Muscle of leg (tissue), 16 donors: ENCODE data around the gene BRMS1L. TPM values are rescaled to one million over a fixed set of nuclear protein-coding genes. Genes with fewer than 3 reads are reported as not detected.
"Not testable (repeated sequence)": the region's sequence is repeated elsewhere in the genome, so short reads cannot be mapped to it uniquely, and the experiment has no call there.

Experiments used
- DNase-seq: peaks from one replicate; pipeline ENCODE4 v3.0.0; 2013
- H3K27ac ChIP-seq: one replicate; pipeline ENCODE4 v1.5.1; 2013; ENCODE audit warnings: mild to moderate bottlenecking, low read length, control low read depth
- H3K27me3 ChIP-seq: one replicate; pipeline ENCODE4 v1.6.1; 2013; ENCODE audit warnings: low read length; ENCODE audit not compliant: control insufficient read depth, insufficient read depth
- H3K36me3 ChIP-seq: one replicate; pipeline ENCODE4 v1.6.1; 2013; ENCODE audit warnings: low read length; ENCODE audit not compliant: control insufficient read depth, insufficient read depth
- H3K4me1 ChIP-seq: one replicate; pipeline ENCODE4 v1.6.1; 2013; ENCODE audit warnings: low read length; ENCODE audit not compliant: control insufficient read depth, insufficient read depth
- H3K4me3 ChIP-seq: one replicate; pipeline ENCODE4 v1.5.1; 2013; ENCODE audit warnings: low read length, control low read depth
- H3K9me3 ChIP-seq: replicated peaks from 2 replicates; pipeline ENCODE4 v1.6.1; 2013; ENCODE audit warnings: low read depth, low read length; ENCODE audit not compliant: control insufficient read depth
- WGBS: methylation state at CpG from one replicate; pipeline ENCODE4 v1.1.5; 2013; ENCODE audit warnings: missing lambda C conversion rate; ENCODE audit not compliant: insufficient coverage; 5-methylcytosine and 5-hydroxymethylcytosine counted together
- long read RNA-seq, 11 donors: transcript quantifications; one replicate each; lab custom pipeline, GENCODE V29; 2026
- polyA plus RNA-seq, 8 donors: library from polyadenylated mRNA; unstranded; fragments of 120-200 nt; gene quantifications; one replicate each; pipeline versions ENCODE4 v1.2.1 to v1.2.3, GENCODE V29; 2013; ENCODE audit warnings: inconsistent platforms in 1 of 8, low replicate concordance in 1 of 8; ENCODE audit not compliant: insufficient read length in 8 of 8, insufficient read depth in 1 of 8
- total RNA-seq: library from RNA; stranded (reverse); fragments of 120-200 nt; gene quantifications from one replicate; pipeline ENCODE4 v1.2.4, GENCODE V29; 2013

Gene BRMS1L
- total RNA-seq (9.0 TPM), polyA plus RNA-seq (10 to 100 TPM; 18.2 to 21.1 (median 18.9) TPM)
- long read RNA-seq, donor 1, partial matches to known transcripts = 0 of 4 reads
- long read RNA-seq, donor 1, other reads (novel, unspliced or antisense) = 0 of 4 reads
- long read RNA-seq, donor 2 = 0 reads
- long read RNA-seq, donor 3, partial matches to known transcripts = 0 of 4 reads
- long read RNA-seq, donor 3, other reads (novel, unspliced or antisense) = 0 of 4 reads
- long read RNA-seq, donor 4, partial matches to known transcripts = 0 of 3 reads
- long read RNA-seq, donor 4, other reads (novel, unspliced or antisense) = 0 of 3 reads
- long read RNA-seq, donor 5, transcript BRMS1L-201 (10 exons, 2,657 nt) = major isoform, 13 of 20 reads
- long read RNA-seq, donor 5, partial matches to known transcripts = 7 of 20 reads
- long read RNA-seq, donor 5, other reads (novel, unspliced or antisense) = 0 of 20 reads
- long read RNA-seq, donor 6, transcript BRMS1L-201 (10 exons, 2,657 nt) = major isoform, 6 of 8 reads
- long read RNA-seq, donor 6, partial matches to known transcripts = 0 of 8 reads
- long read RNA-seq, donor 6, other reads (novel, unspliced or antisense) = 0 of 8 reads
- long read RNA-seq, donor 7, transcript BRMS1L-201 (10 exons, 2,657 nt) = major isoform, 6 of 6 reads
- long read RNA-seq, donor 7, partial matches to known transcripts = 0 of 6 reads
- long read RNA-seq, donor 7, other reads (novel, unspliced or antisense) = 0 of 6 reads
- long read RNA-seq, donor 8, partial matches to known transcripts = 0 of 4 reads
- long read RNA-seq, donor 8, other reads (novel, unspliced or antisense) = 0 of 4 reads
- long read RNA-seq, donor 9, partial matches to known transcripts = 0 of 3 reads
- long read RNA-seq, donor 9, other reads (novel, unspliced or antisense) = 0 of 3 reads
- long read RNA-seq, donor 10, transcript BRMS1L-201 (10 exons, 2,657 nt) = major isoform, 5 of 5 reads
- long read RNA-seq, donor 10, partial matches to known transcripts = 0 of 5 reads
- long read RNA-seq, donor 10, other reads (novel, unspliced or antisense) = 0 of 5 reads
- long read RNA-seq, donor 11, partial matches to known transcripts = 0 of 3 reads
- long read RNA-seq, donor 11, other reads (novel, unspliced or antisense) = 0 of 3 reads

DNA sequence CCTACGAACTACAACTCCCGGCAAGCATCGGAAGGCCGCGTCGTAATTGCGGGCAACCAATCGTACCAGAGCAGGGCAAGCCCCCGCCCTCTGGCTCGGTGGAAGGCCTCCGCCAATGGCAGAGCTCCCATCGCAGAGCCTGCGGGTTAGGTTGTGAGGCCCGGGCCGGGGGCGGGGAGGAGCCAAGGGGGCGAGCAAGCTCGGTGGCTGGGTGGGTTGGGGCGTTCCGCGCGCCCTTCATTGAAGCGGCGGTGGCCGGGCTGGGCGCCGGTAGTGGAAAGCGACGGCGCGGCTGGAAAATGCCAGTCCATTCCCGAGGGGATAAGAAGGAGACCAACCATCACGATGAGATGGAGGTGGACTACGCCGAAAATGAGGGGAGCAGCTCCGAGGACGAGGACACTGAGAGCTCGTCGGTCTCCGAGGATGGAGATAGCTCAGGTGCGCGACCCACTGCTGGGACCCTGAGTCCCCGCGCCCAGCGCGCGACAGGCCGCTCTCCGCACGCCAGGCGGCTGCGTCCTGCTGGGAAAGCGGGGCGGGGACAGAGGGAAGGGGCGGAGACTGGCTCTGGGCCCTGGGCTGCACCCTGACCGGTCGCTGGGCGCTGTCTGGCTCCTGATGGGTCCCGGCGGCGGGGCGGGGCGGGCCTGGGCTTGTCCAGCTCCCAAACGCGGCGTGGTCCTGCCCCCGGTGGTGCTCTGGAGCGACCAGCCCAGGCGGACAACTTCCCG is at the start of gene BRMS1L:
TSS of gene BRMS1L (plus strand) at position 121 of the 734 bp plus-strand sequence. CDS start at position 300, 179 bp downstream.
- Histone ChIP-seq H3K9me3 (no peaks in the 10 kb centered on the region), H3K27me3 (no peaks in the 10 kb centered on the region), H3K4me1 (no peaks in the 10 kb centered on the region), H3K4me3 (peak within 1 kb of the TSS; percentile 95), H3K36me3 (peaks cover under 1% of the 10 kb centered on the region), H3K27ac (peak within 1 kb of the TSS; percentile 100)
- peak; percentile 100 for DNase-seq
- WGBS = under 1% methylated on average over 64 of the region's 70 CpGs

DNA sequence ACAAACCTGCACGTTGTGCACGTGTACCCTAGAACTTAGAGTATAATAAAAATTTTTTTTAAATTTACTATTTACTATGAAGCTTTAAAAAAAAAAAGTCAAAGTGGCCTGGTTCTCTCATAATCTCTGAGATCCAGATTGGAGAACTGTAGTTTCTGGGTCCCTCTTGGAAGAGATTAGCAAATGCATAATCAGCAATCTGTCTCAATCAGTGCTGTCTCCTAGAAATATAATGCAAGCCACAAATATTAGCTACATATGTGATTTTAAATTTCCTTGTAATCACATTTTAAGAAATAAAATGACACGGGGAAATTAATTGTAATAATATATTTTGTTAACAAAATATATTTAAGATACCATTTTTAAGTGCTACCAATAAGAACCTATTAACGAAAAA is 49.3 kb upstream of the BRMS1L start:
- Histone ChIP-seq H3K4me3 (no peak overlapping the region), H3K27ac (no peak overlapping the region), H3K27me3 (no peaks in the 10 kb centered on the region), H3K36me3 (no peaks in the 10 kb centered on the region), H3K4me1 (no peaks in the 10 kb centered on the region), H3K9me3 (peaks cover 11% of the 10 kb centered on the region)
- no peak for DNase-seq
- no CpG with 5 or more reads among the region's 4 CpGs for WGBS

- H3K36me3 ChIP-seq, H3K27me3 ChIP-seq, H3K4me3 ChIP-seq, H3K27ac ChIP-seq, DNase-seq, H3K4me1 ChIP-seq: not testable (repeated sequence)
- no CpG with 5 or more reads among the region's 5 CpGs for WGBS
- H3K9me3 ChIP-seq = peaks cover 11% of the 10 kb centered on the region
Measured at GRCh38 chr14:35777550-35777949, 48.6 kb upstream of the BRMS1L start.

- no peaks in the 10 kb centered on the region for H3K4me1 ChIP-seq
- H3K27me3 ChIP-seq = no peaks in the 10 kb centered on the region
- no peaks in the 10 kb centered on the region for H3K36me3 ChIP-seq
- DNase-seq = no peak
- WGBS = no CpG with 5 or more reads among the region's 3 CpGs
- no peak overlapping the region for H3K4me3 ChIP-seq
- H3K9me3 ChIP-seq = peaks cover 11% of the 10 kb centered on the region
- no peak overlapping the region for H3K27ac ChIP-seq
Measured at GRCh38 chr14:35779368-35779767, 46.8 kb upstream of the BRMS1L start.

DNA sequence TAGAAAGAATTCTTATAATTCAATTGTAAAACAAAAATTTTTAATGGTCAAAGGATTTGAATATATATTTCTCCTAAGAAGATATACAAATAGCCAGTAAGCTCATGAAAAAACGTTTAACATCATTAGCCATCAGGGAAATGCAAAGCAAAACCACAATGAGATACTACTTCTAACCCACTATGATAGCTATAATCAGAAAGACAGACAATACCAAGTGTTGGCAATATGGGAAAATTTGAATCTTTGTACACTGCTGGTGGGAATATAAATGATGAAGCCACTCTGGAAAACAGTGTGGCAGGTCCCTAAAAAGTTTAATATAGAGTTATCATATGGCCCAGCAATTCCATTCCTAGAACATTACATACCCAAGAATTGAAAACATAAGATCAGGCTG is 42.4 kb upstream of the BRMS1L start:
- H3K9me3 ChIP-seq = peaks cover 11% of the 10 kb centered on the region
- H3K4me1 ChIP-seq = no peaks in the 10 kb centered on the region
- no peak overlapping the region for H3K27ac ChIP-seq
- no peak overlapping the region for H3K4me3 ChIP-seq
- WGBS = no CpG with 5 or more reads among the region's 1 CpG
- DNase-seq = no peak
- no peaks in the 10 kb centered on the region for H3K27me3 ChIP-seq
- H3K36me3 ChIP-seq = no peaks in the 10 kb centered on the region

- Histone ChIP-seq H3K27ac (no peak overlapping the region), H3K36me3 (no peaks in the 10 kb centered on the region), H3K27me3 (no peaks in the 10 kb centered on the region), H3K9me3 (no peaks in the 10 kb centered on the region), H3K4me1 (no peaks in the 10 kb centered on the region), H3K4me3 (no peak overlapping the region)
- no peak for DNase-seq
- no CpG with 5 or more reads among the region's 2 CpGs for WGBS
Measured at GRCh38 chr14:35786856-35787255, 39.3 kb upstream of the BRMS1L start.

- no peak overlapping the region for H3K4me3 ChIP-seq
- no peak overlapping the region for H3K27ac ChIP-seq
Measured at GRCh38 chr14:35789651-35790050, 36.5 kb upstream of the BRMS1L start.

DNA sequence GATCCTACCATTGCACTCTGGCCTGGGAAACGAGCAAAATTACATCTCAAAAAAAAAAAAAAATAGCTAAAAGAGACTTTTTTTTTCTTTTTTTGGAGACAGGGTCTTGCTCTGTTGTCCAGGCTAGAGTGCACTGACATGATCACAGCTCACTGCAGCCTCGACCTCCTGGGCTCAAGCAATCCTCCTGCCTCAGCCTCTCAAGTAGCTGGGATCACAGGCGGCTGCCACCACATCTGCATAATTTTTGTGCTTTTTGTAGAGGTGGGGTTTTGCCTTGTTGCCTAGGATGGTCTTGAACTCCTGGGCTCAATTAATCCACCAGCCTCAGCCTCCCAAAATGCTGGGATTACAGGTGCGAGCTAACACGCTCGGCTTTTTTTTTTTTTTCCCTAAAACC is 28.3 kb upstream of the BRMS1L start:
- WGBS = 91% methylated on average over 4 of the region's 6 CpGs
- no peaks in the 10 kb centered on the region for H3K36me3 ChIP-seq
- no peak overlapping the region for H3K4me3 ChIP-seq
- no peaks in the 10 kb centered on the region for H3K4me1 ChIP-seq
- no peak overlapping the region for H3K27ac ChIP-seq
- H3K27me3 ChIP-seq = no peaks in the 10 kb centered on the region
- DNase-seq = no peak
- no peaks in the 10 kb centered on the region for H3K9me3 ChIP-seq

More at GRCh38 chr14:35789651-35790050, 36.5 kb upstream of the BRMS1L start:
- Histone ChIP-seq H3K9me3 (no peaks in the 10 kb centered on the region), H3K4me1 (no peaks in the 10 kb centered on the region), H3K27me3 (no peaks in the 10 kb centered on the region), H3K36me3 (no peaks in the 10 kb centered on the region)
- no peak for DNase-seq
- 94% methylated on average over 2 of the region's 4 CpGs for WGBS

DNA sequence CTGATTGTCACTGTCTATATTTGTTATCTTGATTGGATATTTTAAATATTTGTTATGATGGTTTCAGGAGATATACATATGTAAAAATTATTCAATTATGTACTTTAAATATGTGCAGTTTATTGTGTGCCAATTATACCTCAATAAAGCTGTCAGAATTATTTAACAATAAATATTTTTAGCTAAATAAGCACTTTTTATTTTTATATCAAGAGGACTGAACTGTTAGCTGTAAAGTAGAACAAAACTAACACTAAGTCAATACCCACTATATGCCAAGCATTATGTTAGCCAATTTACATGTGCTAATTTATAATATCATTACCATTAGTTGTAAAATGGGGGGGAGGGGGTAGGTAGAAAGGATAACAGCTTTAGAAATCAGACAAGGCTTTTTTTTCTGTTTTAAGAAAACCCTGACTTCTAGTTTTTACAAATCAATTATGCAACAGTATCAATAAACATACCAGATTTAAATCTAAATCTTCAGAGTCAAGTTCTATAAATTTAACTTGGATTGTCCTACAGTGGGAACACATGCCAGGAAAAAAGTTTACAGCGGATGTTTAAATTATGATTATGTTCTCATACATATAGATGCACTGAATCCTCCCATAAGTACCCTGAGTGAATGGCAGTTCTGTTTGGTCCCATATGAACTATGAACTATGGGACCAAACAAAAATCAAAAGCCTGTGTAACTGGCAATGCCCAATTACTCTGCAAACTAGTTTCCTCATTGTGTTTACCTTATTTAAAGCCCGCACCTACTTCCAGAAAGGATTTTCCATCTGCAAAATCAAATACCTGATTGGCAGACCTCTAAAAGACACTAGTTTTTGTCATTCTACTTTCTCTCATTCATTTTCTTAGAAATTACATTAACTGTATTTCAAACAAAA is 19.9 kb upstream of the BRMS1L start:
- no peaks in the 10 kb centered on the region for H3K36me3 ChIP-seq
- H3K27ac ChIP-seq = no peak overlapping the region
- no peak for DNase-seq
- H3K27me3 ChIP-seq = no peaks in the 10 kb centered on the region
- H3K4me1 ChIP-seq = no peaks in the 10 kb centered on the region
- no peak overlapping the region for H3K4me3 ChIP-seq
- WGBS = 80% methylated on average over 1 of the region's 2 CpGs
- H3K9me3 ChIP-seq = no peaks in the 10 kb centered on the region
